Panc1 (cell line): Measurements from ENCODE around the gene NLRP11. TPM values are rescaled to one million over a fixed set of nuclear protein-coding genes. Genes with fewer than 3 reads are reported as not detected.

Experiments used
- ATAC-seq: fragments of 200-7000 bp; cut with Tn5 transposase; 2 replicates; pipeline ENCODE4 v1.9.1; 2020; ENCODE audit warnings: mild to moderate bottlenecking, moderate library complexity
- BruUV-seq: library from RNA; stranded (reverse); fragments of 400-500 nt; replicated peaks from 2 replicates; lab custom pipeline; 2021; lab: Mats Ljungman, UMichigan
- CTCF ChIA-PET: fragments of 300-600 bp; sonication (Branson Sonifier 250); formaldehyde crosslinking; loops from one replicate; lab custom pipeline; 2022; ENCODE audit warnings: antibody characterized with exemption; lab: Charles Lee
- POLR2A ChIA-PET: fragments of 300-600 bp; sonication (Branson Sonifier 250); formaldehyde crosslinking; loops from one replicate; lab custom pipeline; 2022; ENCODE audit warnings: antibody characterized with exemption; lab: Charles Lee
- DNase-seq: peaks from one replicate; pipeline ENCODE4 v3.0.0-alpha.2; 2010; ENCODE audit warnings: low read depth, low spot score
- H3K27ac ChIP-seq: 2 replicates; pipeline ENCODE4 v1.5.1; 2011; ENCODE audit warnings: mild to moderate bottlenecking, low read length, inconsistent platforms
- H3K27me3 ChIP-seq: fragments of 200-500 bp; sonication (Bioruptor generic); 2 replicates; pipeline ENCODE4 v1.6.0; 2014; ENCODE audit warnings: low read length, inconsistent platforms; ENCODE audit not compliant: control insufficient read depth, insufficient read depth
- H3K36me3 ChIP-seq: fragments of 200-500 bp; sonication (Bioruptor generic); 2 replicates; pipeline ENCODE4 v1.5.1; 2014; ENCODE audit warnings: inconsistent platforms, mild to moderate bottlenecking, low read length, moderate library complexity; ENCODE audit not compliant: control insufficient read depth, insufficient read depth
- H3K4me1 ChIP-seq: 2 replicates; pipeline ENCODE4 v1.5.1; 2011; ENCODE audit warnings: inconsistent platforms, mild to moderate bottlenecking, low read length, moderate library complexity; ENCODE audit not compliant: control insufficient read depth, insufficient read depth
- H3K4me3 ChIP-seq, 2 experiments: 2 replicates each; pipeline ENCODE4 v1.5.1; 2011 to 2012; ENCODE audit warnings: low read depth in 2 of 2, low read length in 2 of 2, mild to moderate bottlenecking in 2 of 2, inconsistent platforms in 1 of 2, moderate library complexity in 1 of 2
- H3K9me3 ChIP-seq: fragments of 200-500 bp; sonication (Bioruptor generic); 2 replicates; pipeline ENCODE4 v1.5.1; 2014; ENCODE audit warnings: low read depth, mild to moderate bottlenecking, inconsistent platforms, low read length, moderate library complexity; ENCODE audit not compliant: control insufficient read depth, insufficient read depth
- CTCF ChIP-seq: fragments of 450-650 bp; IDR thresholded peaks from 2 replicates; pipeline ENCODE4 v1.5.1; 2017; ENCODE audit warnings: mild to moderate bottlenecking
- POLR2AphosphoS5 ChIP-seq: IDR thresholded peaks from 2 replicates; pipeline ENCODE4 v1.6.1; 2012; ENCODE audit warnings: mild to moderate bottlenecking, low read depth, low read length, moderate library complexity
- REST ChIP-seq, 2 experiments: IDR thresholded peaks; 2 replicates each; pipeline ENCODE4 v1.6.1; 2011 to 2012; ENCODE audit warnings: low read depth in 2 of 2, control low read depth in 1 of 2, low read length in 1 of 2, mild to moderate bottlenecking in 1 of 2, moderate library complexity in 1 of 2; ENCODE audit not compliant: insufficient read depth in 1 of 2
- SIN3A ChIP-seq: IDR thresholded peaks from 2 replicates; pipeline ENCODE4 v1.6.1; 2012; ENCODE audit warnings: low read depth, mild to moderate bottlenecking, low read length, moderate library complexity, borderline replicate concordance; ENCODE audit not compliant: insufficient read depth
- TCF7L2 ChIP-seq: IDR thresholded peaks from 2 replicates; pipeline ENCODE4 v1.6.1; 2011; ENCODE audit warnings: mild to moderate bottlenecking, low read depth, low read length, inconsistent platforms
- in situ Hi-C: cut with HindIII; loops from 2 replicates; pipeline ENCODE4 v1.10.0; 2016; ENCODE audit warnings: low sequenced_read_pairs, low pct_unique_long_range_greater_than_20kb
- intact Hi-C: fragments of 100-400 bp; cut with micrococcal nuclease; formaldehyde crosslinking; loops from one replicate; pipeline ENCODE4 v1.10.0; 2022; ENCODE audit not compliant: unreplicated experiment
- total RNA-seq: library from RNA; stranded (reverse); gene quantifications from one replicate; pipeline ENCODE4 v1.2.1, GENCODE V29; 2021; ENCODE audit not compliant: unreplicated experiment

The NLRP11 gene
- total RNA-seq, 1 experiment from 2014 or later, result 0.18 TPM

- no peaks in the 10 kb centered on the region for H3K36me3 ChIP-seq
- ATAC-seq, result no peak
- no peak overlapping the region for H3K27ac ChIP-seq
- intact Hi-C loops, result loop anchor here (1.0 kb wide), 1 partner anchor 15 kb away; no protein-coding TSS in a partner anchor
- no peak overlapping the region for H3K4me3 ChIP-seq
- CTCF ChIA-PET, result no interaction called here
- TF ChIP-seq TCF7L2 (no peak), SIN3A (no peak), REST (IDR thresholded peaks at IDR 0.05; ENCODE audit: insufficient read depth in 1 of 2, low read depth in 2 of 2, low read length in 1 of 2) (no peak), CTCF (no peak), POLR2AphosphoS5 (no peak)
- no peaks in the 10 kb centered on the region for H3K9me3 ChIP-seq
- no peak for DNase-seq
- in situ Hi-C loops, result no loop called here
- peaks cover 8% of the 10 kb centered on the region for H3K27me3 ChIP-seq
- no peaks in the 10 kb centered on the region for H3K4me1 ChIP-seq
- no TSS peak for BruUV-seq
- POLR2A ChIA-PET, result no interaction called here
These were observed 26.2 kb upstream of the NLRP11 start for GRCh38 chr19:55857974-55858373.

DNA sequence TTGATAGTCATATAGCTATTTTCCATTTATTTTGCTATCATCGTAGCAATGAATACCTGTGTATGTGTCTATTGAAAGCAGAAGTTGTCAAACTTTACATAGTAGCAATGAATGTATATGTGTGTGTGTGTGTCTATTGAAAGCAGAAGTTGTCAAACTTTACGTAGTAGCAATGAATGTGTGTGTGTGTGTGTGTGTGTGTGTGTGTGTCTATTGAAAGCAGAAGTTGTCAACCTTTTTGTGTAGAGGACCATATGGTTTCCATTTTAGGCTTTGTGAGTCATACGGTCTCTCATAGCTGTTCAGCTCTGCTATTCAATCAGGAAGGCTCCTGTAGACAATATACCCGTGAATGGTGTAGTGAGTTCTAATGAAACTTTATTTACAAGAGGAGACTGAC is 25.4 kb upstream of the NLRP11 start:
- intact Hi-C loops (loop anchor here (1.0 kb wide), 1 partner anchor 14 kb away; no protein-coding TSS in a partner anchor), in situ Hi-C loops (no loop called here)

DNA sequence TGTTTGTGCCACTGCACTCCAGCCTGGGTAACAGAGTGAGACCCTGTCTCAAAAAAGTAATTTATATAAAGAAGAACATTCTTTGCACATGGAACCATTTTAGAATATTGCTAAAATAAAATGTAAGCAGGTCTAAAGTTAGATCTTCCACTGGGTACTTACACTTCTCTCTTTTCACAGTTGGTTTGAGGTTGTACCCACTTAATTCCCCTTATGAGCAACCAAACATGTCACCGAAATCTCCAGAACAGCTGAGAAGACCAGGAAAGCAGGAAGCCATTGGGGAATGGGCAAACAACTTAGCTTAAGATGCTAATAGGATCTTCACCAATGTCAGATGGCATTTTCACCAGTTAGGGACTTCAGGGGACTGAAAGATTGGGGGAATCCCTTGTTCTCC is 23.4 kb upstream of the NLRP11 start:
- ATAC-seq (no peak), DNase-seq (no peak)
- POLR2A ChIA-PET, result no interaction called here
- peaks cover 6% of the 10 kb centered on the region for H3K27me3 ChIP-seq
- BruUV-seq, result no TSS peak
- intact Hi-C loops, result no loop called here
- no peak overlapping the region for H3K27ac ChIP-seq
- TF ChIP-seq CTCF (no peak), SIN3A (no peak), REST (IDR thresholded peaks at IDR 0.05; ENCODE audit: insufficient read depth in 1 of 2, low read depth in 2 of 2, low read length in 1 of 2) (no peak), TCF7L2 (no peak), POLR2AphosphoS5 (no peak)
- H3K4me3 ChIP-seq, result no peak overlapping the region
- H3K36me3 ChIP-seq, result no peaks in the 10 kb centered on the region
- CTCF ChIA-PET, result no interaction called here
- no peaks in the 10 kb centered on the region for H3K9me3 ChIP-seq
- H3K4me1 ChIP-seq, result no peaks in the 10 kb centered on the region
- in situ Hi-C loops, result no loop called here

More for the DNA sequence above, 25.4 kb upstream of the NLRP11 start:
- Histone ChIP-seq H3K4me1 (no peaks in the 10 kb centered on the region), H3K4me3 (no peak overlapping the region), H3K27me3 (peaks cover 8% of the 10 kb centered on the region), H3K36me3 (no peaks in the 10 kb centered on the region), H3K27ac (no peak overlapping the region), H3K9me3 (no peaks in the 10 kb centered on the region)
- TF ChIP-seq TCF7L2, result no peak
- DNase-seq (no peak), ATAC-seq (no peak)
- CTCF ChIA-PET, result no interaction called here
- no TSS peak for BruUV-seq
- POLR2A ChIA-PET, result interaction anchor here (0.7 kb wide), 2 partner anchors 153 to 381 kb away, joined by 3 read pairs; no protein-coding TSS in a partner anchor
